Measurements from ENCODE around the gene ZNF302. TPM values are rescaled to one million over a fixed set of nuclear protein-coding genes. Genes with fewer than 3 reads are reported as not detected.

ZNF302 gene
- total RNA-seq, 1 experiment from 2014 or later: 23.3 TPM

DNA sequence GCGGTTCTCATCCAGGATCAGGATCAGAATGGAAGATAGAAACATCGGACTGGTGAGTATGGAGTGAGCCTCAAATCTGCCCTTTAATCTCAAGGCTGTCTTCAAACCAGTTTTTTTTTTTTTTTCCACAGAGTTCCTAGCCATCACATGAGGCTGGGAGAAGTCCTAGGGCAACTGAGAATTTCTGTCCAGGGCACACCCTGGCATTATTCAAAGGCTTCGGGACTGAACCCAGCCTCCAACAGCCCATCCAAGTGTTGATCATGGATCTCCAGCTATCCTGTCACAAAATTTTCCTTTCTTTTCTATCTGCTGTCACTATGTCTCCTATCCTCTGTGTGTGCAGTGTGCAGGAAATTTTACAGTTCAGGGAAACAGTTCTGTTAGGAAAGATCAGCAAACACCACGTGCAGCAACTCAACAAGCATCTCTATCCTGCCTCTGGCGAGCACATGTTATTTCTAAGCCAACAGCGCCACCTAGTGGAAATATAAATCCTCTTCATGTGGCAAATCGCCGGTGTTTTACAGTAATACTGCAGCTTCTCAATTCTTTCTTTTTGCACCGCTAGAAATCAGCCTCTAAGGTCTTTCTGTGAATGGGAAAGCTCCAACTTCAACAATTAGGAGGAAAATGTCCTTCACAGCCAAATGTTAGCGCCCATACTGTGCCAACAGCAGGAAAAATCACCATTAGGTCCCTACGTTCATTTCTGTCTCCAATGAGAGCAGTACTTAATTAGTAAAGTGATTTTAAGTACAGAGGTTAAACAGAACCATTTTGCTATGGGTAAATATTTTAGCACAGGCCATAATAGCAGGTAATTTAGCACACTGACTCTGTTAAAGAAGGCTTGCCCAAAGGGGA lies 35.1 kb downstream of the ZNF302 start:
- Histone ChIP-seq H3K27me3 (ENCODE audit: insufficient read depth, low read length) (no peaks in the 10 kb centered on the region), H2BK20ac (ENCODE audit: low read depth, low read length, poor library complexity, severe bottlenecking) (no peak overlapping the region), H2BK120ac (ENCODE audit: low read depth, low read length, poor library complexity, severe bottlenecking) (no peak overlapping the region), H3K9me3 (ENCODE audit: control insufficient read depth, low read depth, low read length) (peaks cover 16% of the 10 kb centered on the region), H3K23ac (ENCODE audit: insufficient read length, low read depth, low read length) (no peak overlapping the region), H2BK5ac (ENCODE audit: insufficient read length, low read length) (no peak overlapping the region), H2AFZ (ENCODE audit: low read length) (no peak overlapping the region), H2AK5ac (ENCODE audit: insufficient read length, low read length) (no peak overlapping the region), H3K23me2 (ENCODE audit: insufficient read length, low read depth, low read length, poor library complexity, severe bottlenecking) (no peaks in the 10 kb centered on the region), H3K27ac (ENCODE audit: insufficient read length, low read depth, low read length) (no peak overlapping the region), H2BK12ac (ENCODE audit: insufficient read length, low read depth, low read length) (no peak overlapping the region), H3K14ac (ENCODE audit: insufficient read depth, low read length) (no peak overlapping the region), H3T11ph (ENCODE audit: low read length) (no peak overlapping the region), H3K9ac (ENCODE audit: extremely low read depth, insufficient read length, low read length) (no peak overlapping the region), H3K79me1 (ENCODE audit: insufficient read depth, low read depth, low read length, poor library complexity, severe bottlenecking) (no peaks in the 10 kb centered on the region), H3K79me2 (ENCODE audit: insufficient read depth, low read length) (no peaks in the 10 kb centered on the region), H4K8ac (replicated peaks; ENCODE audit: insufficient read length, low read depth, low read length) (no peak overlapping the region), H3K4me2 (ENCODE audit: insufficient read depth, insufficient read length, low read length) (peak overlapping the region; percentile 21), H3K4ac (ENCODE audit: low read depth, low read length) (no peak overlapping the region), H4K91ac (ENCODE audit: insufficient read length, low read depth, low read length) (no peak overlapping the region), H4K20me1 (ENCODE audit: control insufficient read depth, insufficient read depth, insufficient read length) (no peaks in the 10 kb centered on the region), H3K56ac (ENCODE audit: insufficient read length, low read depth, low read length) (no peak overlapping the region), H3K18ac (ENCODE audit: insufficient read length, low read depth, low read length) (no peak overlapping the region), H3K4me1 (ENCODE audit: insufficient read depth, low read length) (no peaks in the 10 kb centered on the region), H4K5ac (ENCODE audit: insufficient read length, low read depth, low read length) (no peak overlapping the region), H2BK15ac (ENCODE audit: low read depth, low read length) (no peak overlapping the region)
- TF ChIP-seq, protein P1, sequence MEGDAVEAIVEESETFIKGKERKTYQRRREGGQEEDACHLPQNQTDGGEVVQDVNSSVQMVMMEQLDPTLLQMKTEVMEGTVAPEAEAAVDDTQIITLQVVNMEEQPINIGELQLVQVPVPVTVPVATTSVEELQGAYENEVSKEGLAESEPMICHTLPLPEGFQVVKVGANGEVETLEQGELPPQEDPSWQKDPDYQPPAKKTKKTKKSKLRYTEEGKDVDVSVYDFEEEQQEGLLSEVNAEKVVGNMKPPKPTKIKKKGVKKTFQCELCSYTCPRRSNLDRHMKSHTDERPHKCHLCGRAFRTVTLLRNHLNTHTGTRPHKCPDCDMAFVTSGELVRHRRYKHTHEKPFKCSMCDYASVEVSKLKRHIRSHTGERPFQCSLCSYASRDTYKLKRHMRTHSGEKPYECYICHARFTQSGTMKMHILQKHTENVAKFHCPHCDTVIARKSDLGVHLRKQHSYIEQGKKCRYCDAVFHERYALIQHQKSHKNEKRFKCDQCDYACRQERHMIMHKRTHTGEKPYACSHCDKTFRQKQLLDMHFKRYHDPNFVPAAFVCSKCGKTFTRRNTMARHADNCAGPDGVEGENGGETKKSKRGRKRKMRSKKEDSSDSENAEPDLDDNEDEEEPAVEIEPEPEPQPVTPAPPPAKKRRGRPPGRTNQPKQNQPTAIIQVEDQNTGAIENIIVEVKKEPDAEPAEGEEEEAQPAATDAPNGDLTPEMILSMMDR (conservative IDR thresholded peaks at IDR 0.05): peak; percentile 81
- Mint-ChIP-seq H3K4me3 (no peak overlapping the region), H3K4me1 (peaks cover 5 to 8% of the 10 kb centered on the region in 2 experiments; a peak in 3 of 4 replicates), H3K36me3 (ENCODE audit: insufficient read depth in 1 of 3, low read depth in 3 of 3) (peaks cover 9 to 11% (median 9%) of the 10 kb centered on the region in 3 experiments), H3K27me3 (ENCODE audit: low read depth) (peaks cover 9% of the 10 kb centered on the region), H3K27ac (no peak overlapping the region), H3K9me3 (peaks cover 83 to 86% of the 10 kb centered on the region in 2 experiments)
- DNase-seq: peak; percentile 61
- no CpG with 5 or more reads among the region's 11 CpGs for WGBS (ENCODE audit: extremely low coverage, insufficient read length, low lambda C conversion rate)

All from H9 (cell line).